Upper lobe of left lung (tissue), 4 donors: ENCODE measurements around the gene OR11A1.

Experiments used
- CTCF ChIP-seq, 6 experiments: fragments of 450-650 bp in 4 of 6; fragments of 200-600 bp in 2 of 6; sonication (generic) in 2 of 6; IDR thresholded peaks; one replicate each; pipeline ENCODE4 v1.5.1; 2016 to 2019; ENCODE audit warnings: antibody characterized with exemption in 6 of 6
- POLR2AphosphoS5 ChIP-seq, 2 donors: sonication (generic); formaldehyde crosslinking; IDR thresholded peaks; one replicate each; pipeline ENCODE4 v1.5.1; 2017; ENCODE audit warnings: antibody characterized with exemption in 2 of 2

GRCh38 chr6:29490552-29490951, 33.7 kb upstream of the OR11A1 start:
- TF ChIP-seq CTCF (IDR thresholded peaks at IDR 0.05) (no peak), POLR2AphosphoS5 (IDR thresholded peaks at IDR 0.05) (no peak)
